Adrenal gland (tissue), 12 donors: ENCODE data around the gene ABCA13. TPM values are rescaled to one million over a fixed set of nuclear protein-coding genes. Genes with fewer than 3 reads are reported as not detected.

Source experiments
- DNase-seq, 7 donors: peaks; one replicate each; pipeline ENCODE4 v3.0.0-alpha.2; 2019 to 2020
- H3K27ac ChIP-seq, 5 donors: fragments of 200-600 bp; sonication (generic) in 4 of 5; 1 replicate in 3 of 5; 2 replicates in 2 of 5; pipeline versions ENCODE4 v1.5.1 to v1.8.0; 2016 to 2020; ENCODE audit warnings: mild to moderate bottlenecking in 1 of 5
- H3K27me3 ChIP-seq: fragments of 200-600 bp; 2 replicates; pipeline ENCODE4 v1.8.0; 2021
- H3K36me3 ChIP-seq, 2 donors: fragments of 200-600 bp; replicated peaks in 1 of 2; 1 replicate in 1 of 2; 2 replicates in 1 of 2; pipeline versions ENCODE4 v1.5.1 to v1.8.0; 2018 to 2022
- H3K4me1 ChIP-seq, 2 donors: fragments of 200-600 bp; replicated peaks in 1 of 2; 1 replicate in 1 of 2; 2 replicates in 1 of 2; pipeline versions ENCODE4 v1.5.1 to v1.8.0; 2018 to 2021
- H3K4me3 ChIP-seq, 4 donors: fragments of 200-600 bp; sonication (generic) in 3 of 4; one replicate each; pipeline ENCODE4 v1.5.1; 2016 to 2018
- H3K9me3 ChIP-seq, 3 donors: fragments of 200-600 bp; sonication (generic) in 1 of 3; replicated peaks in 1 of 3; 1 replicate in 2 of 3; 2 replicates in 1 of 3; pipeline versions ENCODE4 v1.5.1 to v1.8.0; 2016 to 2021
- POLR2A ChIP-seq, 2 donors: fragments of 450-650 bp; IDR thresholded peaks; one replicate each; pipeline ENCODE4 v1.6.1; 2017; ENCODE audit warnings: antibody characterized with exemption in 2 of 2, mild to moderate bottlenecking in 2 of 2, moderate library complexity in 1 of 2
- WGBS, 4 donors: extraction: QIAGEN DNeasy Blood & Tissue Kit in 2 of 4; methylation state at CpG; one replicate each; pipeline versions ENCODE4 v1.1.5 to v1.1.7; 2013 to 2017; 5-methylcytosine and 5-hydroxymethylcytosine counted together
- intact Hi-C, 2 donors: fragments of 100-400 bp; cut with DNase I; formaldehyde crosslinking; loops; one replicate each; pipeline versions ENCODE4 v1.14.1 to v1.15.0; 2022 to 2023
- polyA plus RNA-seq, 3 donors: library from polyadenylated mRNA; stranded (reverse); fragments of 200-250 nt in 2 of 3; fragments of 350-450 nt in 1 of 3; fragmentation: Illumina TruSeq in 1 of 3; extraction: RNeasy Lipid Tissue Mini Kit (QIAGEN cat#74804) in 1 of 3; gene quantifications; one replicate each; pipeline ENCODE4 v1.2.3, GENCODE V29; 2013 to 2014
- total RNA-seq, 9 donors: library from RNA; depleted of rRNA in 4 of 9; stranded (reverse); fragments of >200 nt in 4 of 9; fragments of 120-200 nt in 1 of 9; fragmentation: NEBNext Ultra II Directional in 1 of 9; extraction: Animal tissue kit (Norgen Biotek cat#: 25700) in 1 of 9; gene quantifications; one replicate each; pipeline versions ENCODE4 v1.1.0 to v1.2.4, GENCODE V29; 2013 to 2023
- TF ChIP-seq, protein P1 (sequence below), 6 experiments: fragments of 450-650 bp in 4 of 6; fragments of 200-600 bp in 2 of 6; sonication (generic) in 1 of 6; IDR thresholded peaks; 1 replicate in 5 of 6; 2 replicates in 1 of 6; pipeline versions ENCODE4 v1.5.1 to v1.8.0; 2016 to 2021; ENCODE audit warnings: antibody characterized with exemption in 6 of 6, mild to moderate bottlenecking in 2 of 6, moderate library complexity in 1 of 6
- donor health status: healthy with polysubstance abuse.
- donor health status: Bipolar disorder and iron deficiency.
- donor health status: DM: yes; HTN: yes; CAD: no.
- donor health status: DM: no; HTN: no; CAD: no.
- donor health status: DM: no; HTN: no; CAD: no.
- donor health status: DM: yes; HTN: yes; CAD: no.

Gene ABCA13
- total and polyA plus RNA-seq, 12 donors, result 0.03 to 0.94 (median 0.09) TPM; not detected in 4

DNA sequence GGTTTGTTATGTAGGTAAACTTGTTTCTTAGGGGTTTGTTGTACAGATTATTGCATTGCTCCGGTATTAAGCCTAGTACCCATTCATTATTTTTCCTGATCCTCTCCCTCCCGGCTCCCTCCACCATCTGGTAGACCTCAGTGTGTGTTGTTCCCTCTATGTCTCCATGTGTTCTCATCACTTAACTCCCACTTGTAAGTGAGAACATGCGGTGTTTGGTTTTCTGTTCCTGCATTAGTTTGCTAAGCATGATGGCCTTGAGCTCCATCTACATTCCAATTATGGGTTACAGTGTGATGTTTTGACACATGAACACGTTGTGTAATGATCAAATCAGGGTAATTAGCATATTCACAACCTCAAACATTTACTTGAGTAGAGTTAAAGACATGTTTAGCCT is 237.5 kb downstream of the ABCA13 start:
- TF ChIP-seq, protein P1, sequence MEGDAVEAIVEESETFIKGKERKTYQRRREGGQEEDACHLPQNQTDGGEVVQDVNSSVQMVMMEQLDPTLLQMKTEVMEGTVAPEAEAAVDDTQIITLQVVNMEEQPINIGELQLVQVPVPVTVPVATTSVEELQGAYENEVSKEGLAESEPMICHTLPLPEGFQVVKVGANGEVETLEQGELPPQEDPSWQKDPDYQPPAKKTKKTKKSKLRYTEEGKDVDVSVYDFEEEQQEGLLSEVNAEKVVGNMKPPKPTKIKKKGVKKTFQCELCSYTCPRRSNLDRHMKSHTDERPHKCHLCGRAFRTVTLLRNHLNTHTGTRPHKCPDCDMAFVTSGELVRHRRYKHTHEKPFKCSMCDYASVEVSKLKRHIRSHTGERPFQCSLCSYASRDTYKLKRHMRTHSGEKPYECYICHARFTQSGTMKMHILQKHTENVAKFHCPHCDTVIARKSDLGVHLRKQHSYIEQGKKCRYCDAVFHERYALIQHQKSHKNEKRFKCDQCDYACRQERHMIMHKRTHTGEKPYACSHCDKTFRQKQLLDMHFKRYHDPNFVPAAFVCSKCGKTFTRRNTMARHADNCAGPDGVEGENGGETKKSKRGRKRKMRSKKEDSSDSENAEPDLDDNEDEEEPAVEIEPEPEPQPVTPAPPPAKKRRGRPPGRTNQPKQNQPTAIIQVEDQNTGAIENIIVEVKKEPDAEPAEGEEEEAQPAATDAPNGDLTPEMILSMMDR (IDR thresholded peaks at IDR 0.05), result no peak
- no peak for TF ChIP-seq POLR2A (IDR thresholded peaks at IDR 0.05)
- Histone ChIP-seq H3K4me3 (no peak overlapping the region), H3K27ac (no peak overlapping the region), H3K9me3 (no peaks in the 10 kb centered on the region), H3K27me3 (no peaks in the 10 kb centered on the region), H3K36me3 (no peaks in the 10 kb centered on the region), H3K4me1 (no peaks in the 10 kb centered on the region)
- DNase-seq, result no peak
- intact Hi-C loops, result no loop called here
- 73 to 80% (median 79%) methylated on average over 4 of the region's 4 CpGs for WGBS, 4 donors

DNA sequence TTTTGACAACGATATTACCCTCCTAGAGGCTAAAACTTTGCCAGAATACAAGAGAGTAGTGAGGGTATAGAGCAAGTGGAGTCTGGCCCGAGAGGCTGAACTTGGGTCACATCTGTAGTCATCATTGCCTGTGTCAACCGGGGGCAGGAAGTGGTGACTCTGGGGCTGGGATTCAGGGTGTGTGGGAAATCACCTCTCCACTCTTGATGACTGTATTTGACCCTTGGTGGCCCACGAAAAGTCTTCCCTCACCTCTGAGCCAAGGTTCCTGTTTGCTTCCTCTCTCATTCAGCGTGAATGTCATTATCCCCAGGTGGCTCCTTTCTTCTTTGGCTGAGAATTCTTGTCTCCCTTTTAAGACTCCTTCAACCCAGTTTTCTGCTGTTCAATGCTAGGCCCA is 240.4 kb downstream of the ABCA13 start:
- H3K27ac ChIP-seq, result no peak overlapping the region
- H3K27me3 ChIP-seq, result no peaks in the 10 kb centered on the region
- H3K36me3 ChIP-seq, result no peaks in the 10 kb centered on the region
- WGBS, 4 donors, result 76 to 85% (median 81%) methylated on average over 5 of the region's 5 CpGs
- no peak overlapping the region for H3K4me3 ChIP-seq
- intact Hi-C loops, result no loop called here
- no peaks in the 10 kb centered on the region for H3K9me3 ChIP-seq
- H3K4me1 ChIP-seq, result no peaks in the 10 kb centered on the region
- no peak for DNase-seq
- TF ChIP-seq, protein P1 (IDR thresholded peaks at IDR 0.05), result no peak
- TF ChIP-seq POLR2A (IDR thresholded peaks at IDR 0.05), result no peak

DNA sequence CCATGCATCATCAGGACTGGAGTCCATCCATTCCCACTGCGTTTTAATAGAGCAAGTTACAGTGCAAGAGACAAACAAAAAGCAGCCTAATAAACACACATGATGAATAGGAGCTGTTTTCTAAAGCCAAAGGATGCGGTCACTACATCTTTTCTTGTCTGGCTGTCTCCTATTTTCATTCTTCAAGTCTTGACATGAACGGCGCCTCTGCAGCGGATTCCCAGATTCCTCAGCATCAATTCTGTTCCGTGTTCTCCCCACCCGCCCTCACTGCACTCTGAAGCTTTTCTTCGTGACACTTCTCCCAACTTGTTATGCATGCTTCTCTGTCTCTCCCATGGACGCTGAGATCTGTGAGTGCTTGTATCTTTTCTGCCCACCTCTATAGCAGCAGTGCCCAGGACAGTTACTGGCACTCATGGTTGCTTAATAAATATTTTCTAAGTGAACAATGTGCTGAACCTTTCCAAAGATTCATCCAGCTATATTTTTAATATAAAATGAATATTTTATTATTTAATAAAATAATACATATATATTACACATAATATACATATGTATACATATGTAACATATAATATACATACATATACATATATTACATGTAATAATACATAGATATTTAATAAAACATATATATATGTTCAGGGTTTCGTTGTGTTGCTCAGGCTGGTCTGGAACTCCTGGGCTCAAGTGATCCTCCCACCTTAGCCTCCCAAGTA is 242.9 kb downstream of the ABCA13 start:
- no peaks in the 10 kb centered on the region for H3K4me1 ChIP-seq
- no peak for DNase-seq
- no peak overlapping the region for H3K27ac ChIP-seq
- intact Hi-C loops, result no loop called here
- H3K4me3 ChIP-seq, result no peak overlapping the region
- TF ChIP-seq, protein P1 (IDR thresholded peaks at IDR 0.05), result no peak
- TF ChIP-seq POLR2A (IDR thresholded peaks at IDR 0.05), result no peak
- H3K27me3 ChIP-seq, result no peaks in the 10 kb centered on the region
- H3K9me3 ChIP-seq, result no peaks in the 10 kb centered on the region
- no peaks in the 10 kb centered on the region for H3K36me3 ChIP-seq
- WGBS, 4 donors, result 75 to 79% (median 76%) methylated on average over 10 of the region's 10 CpGs

DNA sequence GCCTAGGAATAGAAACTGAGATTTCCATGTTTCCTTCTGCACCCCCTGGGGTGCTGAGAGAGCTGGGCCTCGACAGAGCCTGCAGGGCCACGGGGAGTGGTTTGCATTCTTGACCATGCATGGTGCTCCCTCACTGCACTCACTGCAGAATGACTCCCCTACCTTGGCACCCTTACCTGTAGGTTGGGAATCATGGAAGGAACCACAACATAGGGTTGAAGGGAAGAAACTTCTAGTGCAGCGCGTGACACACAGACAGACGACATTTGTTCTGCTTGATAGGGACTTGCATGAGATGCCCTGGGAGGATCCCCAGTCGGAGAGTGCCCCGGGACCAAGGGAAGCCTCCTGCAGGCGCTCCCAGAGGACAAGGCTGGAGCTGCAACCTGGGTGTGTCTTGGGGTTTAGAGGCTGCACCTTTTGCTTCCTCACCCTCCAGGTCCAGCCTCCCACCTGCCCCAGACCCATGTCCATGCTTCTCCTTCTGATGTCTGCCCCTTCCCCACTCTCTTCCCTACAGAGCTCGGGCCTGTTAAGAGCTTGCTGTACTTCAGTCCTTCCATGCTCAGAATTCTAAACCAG is 245.2 kb downstream of the ABCA13 start:
- Histone ChIP-seq H3K4me3 (no peak overlapping the region), H3K36me3 (no peaks in the 10 kb centered on the region), H3K4me1 (no peaks in the 10 kb centered on the region), H3K9me3 (no peaks in the 10 kb centered on the region), H3K27me3 (no peaks in the 10 kb centered on the region), H3K27ac (no peak overlapping the region)
- DNase-seq, result no peak
- 80 to 95% (median 85%) methylated on average over 6 to 9 of the region's 9 CpGs for WGBS, 4 donors
- intact Hi-C loops, result no loop called here
- TF ChIP-seq, protein P1 (IDR thresholded peaks at IDR 0.05), result no peak
- no peak for TF ChIP-seq POLR2A (IDR thresholded peaks at IDR 0.05)
